Osteocyte (in vitro differentiated cells): ENCODE measurements around the gene SCARB1. TPM values are rescaled to one million over a fixed set of nuclear protein-coding genes. Genes with fewer than 3 reads are reported as not detected.
A peak's percentile ranks its signal among the peaks of the same experiment; 100 is the strongest.

Experiments
- DNase-seq: peaks from one replicate; pipeline ENCODE4 v3.0.0; 2021; ENCODE audit warnings: mixed read lengths; ENCODE audit not compliant: unreplicated experiment; ENCODE audit errors: extremely low spot score
- H3K27ac Mint-ChIP-seq: one replicate; pipeline ENCODE4 v1.8.0; 2021; ENCODE audit warnings: mild to moderate bottlenecking, mixed read lengths; ENCODE audit not compliant: unreplicated experiment
- H3K27me3 Mint-ChIP-seq: one replicate; pipeline ENCODE4 v1.8.0; 2021; ENCODE audit warnings: mixed read lengths; ENCODE audit not compliant: unreplicated experiment
- H3K36me3 Mint-ChIP-seq: one replicate; pipeline ENCODE4 v1.8.0; 2021; ENCODE audit warnings: mixed read lengths; ENCODE audit not compliant: unreplicated experiment
- H3K4me1 Mint-ChIP-seq: one replicate; pipeline ENCODE4 v1.8.0; 2021; ENCODE audit warnings: mixed read lengths; ENCODE audit not compliant: unreplicated experiment
- H3K4me3 Mint-ChIP-seq: one replicate; pipeline ENCODE4 v1.8.0; 2021; ENCODE audit warnings: mild to moderate bottlenecking, moderate library complexity, mixed read lengths; ENCODE audit not compliant: unreplicated experiment
- H3K9me3 Mint-ChIP-seq: one replicate; pipeline ENCODE4 v1.8.0; 2021; ENCODE audit warnings: mixed read lengths; ENCODE audit not compliant: unreplicated experiment
- total RNA-seq: library from RNA; stranded (reverse); gene quantifications from 2 replicates; pipeline ENCODE4 v1.2.1, GENCODE V29; 2021
- TF ChIP-seq, protein P1 (sequence below): fragments of 200-600 bp; sonication (generic); IDR thresholded peaks from 2 replicates; pipeline ENCODE4 v1.5.0; 2021; ENCODE audit warnings: antibody characterized with exemption, mild to moderate bottlenecking, moderate library complexity

Gene SCARB1
- total RNA-seq, 1 donor from 2014 or later: 27.1 TPM

DNA sequence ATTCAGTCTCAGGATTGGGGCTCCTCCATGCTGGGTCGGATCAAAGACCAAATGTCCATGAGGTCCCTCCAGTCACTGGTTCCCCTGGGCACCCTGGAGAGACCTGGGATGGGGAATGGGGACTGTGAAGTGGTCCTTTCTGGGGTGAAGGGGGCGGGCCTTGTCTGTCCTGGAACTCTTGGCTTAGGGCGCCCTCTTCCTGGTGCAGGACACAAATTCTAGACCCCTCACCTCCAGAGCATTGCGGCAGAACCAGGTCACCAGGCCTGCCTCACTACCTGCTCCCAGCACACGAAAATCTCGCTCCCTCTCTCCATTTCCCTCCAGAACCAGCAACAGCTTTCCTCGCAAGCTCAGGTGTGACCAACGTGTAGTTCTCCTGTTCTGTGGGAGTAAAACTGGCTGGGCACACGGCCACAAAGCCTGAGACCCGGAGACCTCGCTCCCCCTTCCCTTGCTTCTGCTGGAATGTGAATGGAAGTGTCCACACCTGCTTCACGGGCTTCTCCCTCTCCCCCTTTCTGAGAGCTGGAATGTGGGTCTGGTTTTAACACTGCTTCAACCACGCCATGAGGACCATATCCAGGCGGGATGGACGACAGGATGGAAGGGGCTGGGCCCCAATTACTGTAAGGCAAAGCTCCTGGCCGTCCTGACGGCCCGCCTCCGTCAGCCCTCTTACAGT is 112.7 kb downstream of the SCARB1 start:
- H3K27me3 Mint-ChIP-seq: no peaks in the 10 kb centered on the region
- no peaks in the 10 kb centered on the region for H3K36me3 Mint-ChIP-seq
- DNase-seq: no peak
- H3K9me3 Mint-ChIP-seq: peaks cover 5% of the 10 kb centered on the region
- TF ChIP-seq, protein P1, sequence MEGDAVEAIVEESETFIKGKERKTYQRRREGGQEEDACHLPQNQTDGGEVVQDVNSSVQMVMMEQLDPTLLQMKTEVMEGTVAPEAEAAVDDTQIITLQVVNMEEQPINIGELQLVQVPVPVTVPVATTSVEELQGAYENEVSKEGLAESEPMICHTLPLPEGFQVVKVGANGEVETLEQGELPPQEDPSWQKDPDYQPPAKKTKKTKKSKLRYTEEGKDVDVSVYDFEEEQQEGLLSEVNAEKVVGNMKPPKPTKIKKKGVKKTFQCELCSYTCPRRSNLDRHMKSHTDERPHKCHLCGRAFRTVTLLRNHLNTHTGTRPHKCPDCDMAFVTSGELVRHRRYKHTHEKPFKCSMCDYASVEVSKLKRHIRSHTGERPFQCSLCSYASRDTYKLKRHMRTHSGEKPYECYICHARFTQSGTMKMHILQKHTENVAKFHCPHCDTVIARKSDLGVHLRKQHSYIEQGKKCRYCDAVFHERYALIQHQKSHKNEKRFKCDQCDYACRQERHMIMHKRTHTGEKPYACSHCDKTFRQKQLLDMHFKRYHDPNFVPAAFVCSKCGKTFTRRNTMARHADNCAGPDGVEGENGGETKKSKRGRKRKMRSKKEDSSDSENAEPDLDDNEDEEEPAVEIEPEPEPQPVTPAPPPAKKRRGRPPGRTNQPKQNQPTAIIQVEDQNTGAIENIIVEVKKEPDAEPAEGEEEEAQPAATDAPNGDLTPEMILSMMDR: peak; percentile 39
- no peak overlapping the region for H3K4me3 Mint-ChIP-seq
- peaks cover 36% of the 10 kb centered on the region for H3K4me1 Mint-ChIP-seq
- no peak overlapping the region for H3K27ac Mint-ChIP-seq

DNA sequence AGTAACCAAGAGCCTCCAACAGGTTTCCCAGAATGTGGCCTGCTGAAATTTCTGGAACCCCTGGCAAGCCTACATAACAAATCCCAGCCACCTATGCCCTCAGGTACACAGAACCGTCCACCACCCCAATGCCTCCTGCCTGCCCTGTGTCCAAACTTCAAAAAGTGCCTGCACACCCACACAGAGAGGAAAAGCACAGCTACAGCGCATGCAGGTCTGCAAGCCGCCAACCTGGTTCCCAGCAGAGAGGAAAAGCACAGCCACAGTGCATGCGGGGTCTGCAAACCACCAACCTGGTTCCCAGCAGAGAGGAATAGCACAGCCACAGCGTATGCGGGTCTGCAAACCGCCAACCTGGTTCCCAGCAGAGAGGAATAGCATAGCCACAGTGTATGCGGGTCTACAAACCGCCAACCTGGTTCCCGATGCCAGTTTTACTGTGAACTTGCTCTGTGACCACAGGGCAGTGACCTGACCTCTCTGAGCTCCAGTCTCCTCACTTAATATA is 113.5 kb downstream of the SCARB1 start:
- no peak overlapping the region for H3K4me3 Mint-ChIP-seq
- TF ChIP-seq, protein P1: no peak
- peaks cover 35% of the 10 kb centered on the region for H3K4me1 Mint-ChIP-seq
- no peaks in the 10 kb centered on the region for H3K27me3 Mint-ChIP-seq
- no peaks in the 10 kb centered on the region for H3K36me3 Mint-ChIP-seq
- H3K9me3 Mint-ChIP-seq: peaks cover 5% of the 10 kb centered on the region
- DNase-seq: no peak
- H3K27ac Mint-ChIP-seq: no peak overlapping the region

DNA sequence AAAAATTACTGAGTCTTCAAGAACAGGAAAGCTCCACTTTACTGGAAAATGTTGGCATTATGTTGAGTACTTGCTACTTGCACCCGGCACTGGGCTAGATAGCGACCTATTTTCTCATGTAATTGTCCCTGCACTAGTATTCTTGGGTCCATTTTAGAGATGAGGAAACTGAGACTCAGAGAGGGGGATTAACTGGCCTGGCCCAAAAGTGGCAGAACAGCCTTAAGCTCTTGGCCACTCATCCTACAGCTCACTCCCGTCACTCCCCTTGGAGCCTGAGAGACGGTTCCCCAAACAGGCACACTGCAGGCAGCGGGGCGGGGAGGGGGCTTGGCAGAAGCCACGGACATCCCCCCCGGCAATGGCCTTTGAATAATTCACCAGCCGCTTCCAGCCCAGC is 113.9 kb downstream of the SCARB1 start:
- peaks cover 31% of the 10 kb centered on the region for H3K4me1 Mint-ChIP-seq
- TF ChIP-seq, protein P1: no peak
- H3K36me3 Mint-ChIP-seq: no peaks in the 10 kb centered on the region
- H3K4me3 Mint-ChIP-seq: no peak overlapping the region
- no peaks in the 10 kb centered on the region for H3K27me3 Mint-ChIP-seq
- no peak overlapping the region for H3K27ac Mint-ChIP-seq
- no peak for DNase-seq
- peaks cover 5% of the 10 kb centered on the region for H3K9me3 Mint-ChIP-seq

DNA sequence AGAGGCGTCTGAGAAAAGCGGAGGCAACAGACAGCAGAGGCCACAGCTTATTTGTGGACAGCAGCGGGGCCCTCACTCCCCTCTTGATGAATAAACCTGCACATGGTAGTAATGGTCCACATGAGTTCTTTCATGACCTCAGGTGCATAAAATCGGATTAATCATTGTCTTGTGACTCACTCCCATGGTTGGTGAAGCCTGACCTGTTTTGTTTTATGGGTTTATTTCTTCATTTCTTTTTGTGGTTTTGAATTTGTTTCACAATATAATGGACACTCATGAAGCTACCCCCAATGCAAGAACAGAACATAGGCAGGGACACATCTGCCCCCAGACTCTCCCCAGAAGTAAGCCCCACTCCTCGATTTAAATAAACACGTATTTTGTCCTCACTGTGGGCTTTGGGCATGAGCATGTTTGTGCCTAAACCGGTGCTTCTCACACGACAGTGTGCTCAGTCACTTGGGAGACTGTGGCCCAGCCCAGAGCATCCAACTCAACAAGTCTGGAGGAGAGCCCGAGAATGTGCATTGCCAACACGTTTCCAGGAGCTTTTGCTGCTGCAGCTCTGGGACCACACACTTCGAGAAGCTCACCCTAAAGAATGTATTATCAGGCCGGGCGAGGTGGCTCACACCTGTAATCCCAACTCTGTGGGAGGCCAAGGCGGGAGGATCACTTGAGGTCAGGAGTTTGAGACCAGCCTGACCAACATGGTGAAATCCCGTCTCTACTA is 116.1 kb downstream of the SCARB1 start:
- peaks cover 24% of the 10 kb centered on the region for H3K4me1 Mint-ChIP-seq
- no peak overlapping the region for H3K27ac Mint-ChIP-seq
- H3K27me3 Mint-ChIP-seq: no peaks in the 10 kb centered on the region
- TF ChIP-seq, protein P1: no peak
- no peak for DNase-seq
- H3K36me3 Mint-ChIP-seq: no peaks in the 10 kb centered on the region
- H3K9me3 Mint-ChIP-seq: peaks cover under 1% of the 10 kb centered on the region
- no peak overlapping the region for H3K4me3 Mint-ChIP-seq
